Limb (tissue), 2 donors: Measurements from ENCODE around the gene ARL8A.

Source experiments
- DNase-seq, 2 donors: peaks; one replicate each; pipeline ENCODE4 v3.0.0-alpha.2; 2016; ENCODE audit errors: extremely low spot score in 2 of 2

ARL8A gene

GRCh38 chr1:202135221-202135721, 9.3 kb downstream of the ARL8A start:
- peak; percentile 53 to 67 for DNase-seq

DNA sequence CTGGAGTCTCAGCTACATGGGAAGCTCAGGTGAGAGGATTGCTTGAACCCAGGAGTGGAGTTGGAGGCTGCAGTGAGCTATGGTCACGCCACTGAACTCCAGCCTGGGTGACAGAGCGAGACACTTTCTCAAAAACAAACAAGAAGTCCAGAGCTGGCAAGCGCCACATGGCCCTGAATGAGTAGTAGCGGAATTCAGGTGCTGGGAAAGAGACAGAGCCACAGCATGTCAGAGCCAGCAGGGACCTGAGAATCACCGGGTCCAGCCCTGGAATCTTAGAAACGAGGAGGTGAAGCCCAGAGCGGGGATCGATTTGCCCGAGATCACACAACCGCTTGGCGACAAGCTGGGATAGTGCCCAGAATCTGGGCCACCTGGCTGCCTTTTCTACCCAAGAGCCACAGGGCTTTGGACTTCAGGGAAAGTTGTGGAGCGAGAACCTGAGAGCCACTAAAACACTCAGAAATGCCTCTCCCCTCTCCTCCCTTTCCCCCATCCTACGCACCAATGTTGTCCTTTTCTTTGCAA, 9.8 kb downstream of the ARL8A start:
- DNase-seq, result no peak

- DNase-seq, result no peak
Measured at GRCh38 chr1:202133989-202134388, 10.5 kb downstream of the ARL8A start.

DNA sequence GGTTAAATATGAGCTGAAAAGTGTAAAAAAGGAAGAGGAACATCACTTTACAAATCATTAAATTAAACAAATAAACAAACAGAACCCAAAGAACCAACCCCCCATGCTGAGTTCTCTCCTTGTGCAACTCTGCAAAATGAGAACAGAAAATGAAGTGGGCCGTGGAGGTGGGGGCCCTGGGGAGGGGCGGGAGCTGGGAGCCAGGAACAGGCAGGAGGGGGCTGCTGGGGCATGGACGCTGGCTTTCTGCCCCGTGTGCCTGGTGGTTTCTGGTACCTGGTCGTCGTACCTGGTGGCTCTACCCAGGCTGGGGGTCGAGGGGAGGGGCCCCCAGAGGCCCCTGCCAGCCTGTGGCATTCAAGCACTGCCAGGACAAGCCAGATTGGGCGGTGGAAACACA, 11.0 kb downstream of the ARL8A start:
- DNase-seq, result no peak

DNA sequence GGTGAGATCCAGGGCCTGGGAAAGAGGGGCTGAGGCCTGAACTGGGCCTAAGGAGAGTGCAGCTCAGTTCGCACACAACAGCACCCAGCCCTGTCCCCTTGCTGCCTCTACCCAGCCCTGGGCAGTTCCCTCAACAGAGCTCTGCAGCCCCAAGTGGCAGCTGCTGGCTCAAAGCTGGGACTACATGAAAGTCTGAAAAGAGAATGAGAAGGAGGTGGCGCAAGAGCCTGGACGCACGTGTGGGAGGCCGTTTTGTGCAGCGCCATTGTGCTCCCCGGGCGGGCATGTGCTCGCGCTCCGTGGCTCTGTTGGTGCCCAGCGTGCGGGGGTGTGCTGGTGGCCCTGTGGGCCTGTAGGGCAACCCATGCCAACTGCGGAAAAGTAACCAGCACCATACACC, 11.5 kb downstream of the ARL8A start:
- DNase-seq, result no peak

DNA sequence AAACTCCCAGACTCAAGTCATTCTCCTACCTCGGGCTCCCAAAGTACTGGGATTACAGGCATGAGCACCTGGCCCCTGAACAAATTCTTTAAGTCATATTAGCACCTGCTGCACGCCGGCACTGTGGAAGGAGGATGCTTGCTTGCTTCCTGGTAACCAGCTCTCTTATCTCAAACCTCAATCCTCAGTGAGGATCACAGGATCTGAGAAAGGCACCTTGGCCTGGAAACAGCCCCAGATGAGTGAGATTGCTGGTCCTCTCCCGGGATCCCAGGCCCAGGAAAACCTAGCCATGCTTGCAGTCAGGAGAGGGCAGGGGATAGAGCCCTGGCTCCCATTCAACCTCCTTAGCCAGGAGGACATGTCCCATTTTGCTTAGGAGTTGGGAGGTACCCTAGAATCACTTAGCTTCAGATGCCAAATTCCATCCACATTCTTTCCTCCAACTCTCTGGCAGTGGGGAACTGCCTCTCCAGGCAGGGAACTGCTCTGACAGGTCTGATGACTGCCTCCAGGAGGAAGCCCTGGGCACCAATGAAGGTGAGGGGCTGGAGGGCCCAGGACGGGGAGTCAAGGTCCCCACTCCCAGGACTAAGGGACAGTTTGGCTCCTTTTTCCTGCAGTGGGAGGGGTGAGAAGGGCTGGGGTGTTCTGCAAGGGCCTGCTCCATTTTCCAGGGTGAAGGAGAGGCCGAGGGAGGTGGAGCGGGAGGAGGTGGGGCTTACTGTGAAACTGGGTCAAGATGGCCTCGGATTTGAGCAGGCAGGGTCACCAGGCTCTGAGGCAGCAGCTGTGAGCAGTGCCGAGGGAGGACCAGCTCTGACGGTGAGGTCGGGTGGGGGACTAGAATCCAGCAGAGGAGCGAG, 12.3 kb downstream of the ARL8A start:
- DNase-seq, result no peak

DNA sequence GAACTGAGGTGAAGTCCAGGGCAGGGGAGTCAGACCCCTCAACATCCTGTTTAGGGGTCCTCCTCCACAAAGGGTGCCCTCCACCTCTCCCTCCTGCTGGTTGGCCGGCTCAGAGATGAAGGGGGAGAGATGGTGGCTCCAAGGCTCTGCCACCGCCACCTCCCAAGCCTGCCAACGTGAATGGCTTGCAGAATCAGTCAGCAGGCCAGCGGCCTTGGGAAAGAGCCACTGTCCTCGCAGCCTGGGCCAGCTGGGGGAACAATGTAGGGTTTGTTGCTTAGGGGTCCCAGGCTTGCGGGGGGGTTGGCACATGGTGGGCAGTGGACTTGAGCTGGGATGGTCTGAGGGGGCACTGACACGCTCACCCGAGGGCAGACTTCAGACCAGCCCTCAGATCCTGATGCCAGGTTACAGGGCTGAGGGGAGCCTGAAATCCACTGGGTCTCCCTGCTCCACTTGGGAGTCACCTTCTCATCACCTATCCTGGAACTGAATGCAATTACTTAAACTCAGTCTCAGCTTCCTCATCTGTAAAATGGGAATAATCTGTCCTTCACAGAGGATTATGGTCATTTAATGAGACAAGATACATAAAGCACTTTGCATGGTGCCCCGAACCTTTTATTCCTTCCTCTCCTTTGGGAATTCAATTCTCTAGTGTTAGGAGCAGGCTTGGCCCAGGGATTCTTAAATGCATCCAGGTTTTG, 13.6 kb downstream of the ARL8A start:
- no peak for DNase-seq

DNA sequence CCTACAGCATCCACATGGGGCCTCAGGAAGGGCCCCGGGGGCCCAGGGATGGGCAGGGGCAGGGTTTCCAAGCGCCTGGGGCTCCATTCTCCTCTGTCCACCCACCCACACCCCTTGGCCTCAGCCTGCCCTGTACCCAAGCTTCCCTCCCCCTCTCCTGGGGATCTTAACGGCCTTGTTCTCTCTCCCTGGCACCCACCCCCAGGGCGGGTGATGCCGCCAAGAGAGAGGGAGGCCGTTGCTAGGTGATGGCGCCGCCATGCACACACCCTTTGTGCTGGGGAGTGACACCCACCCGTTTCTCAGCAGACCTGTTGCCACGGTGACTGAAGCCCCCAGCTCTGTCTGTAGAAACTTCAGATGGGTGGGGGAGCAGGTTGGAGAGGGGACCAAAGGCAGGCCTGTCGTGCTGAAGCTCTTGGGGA, 14.2 kb downstream of the ARL8A start:
- DNase-seq, result peak in 1 of 2 donors; percentile 63

DNA sequence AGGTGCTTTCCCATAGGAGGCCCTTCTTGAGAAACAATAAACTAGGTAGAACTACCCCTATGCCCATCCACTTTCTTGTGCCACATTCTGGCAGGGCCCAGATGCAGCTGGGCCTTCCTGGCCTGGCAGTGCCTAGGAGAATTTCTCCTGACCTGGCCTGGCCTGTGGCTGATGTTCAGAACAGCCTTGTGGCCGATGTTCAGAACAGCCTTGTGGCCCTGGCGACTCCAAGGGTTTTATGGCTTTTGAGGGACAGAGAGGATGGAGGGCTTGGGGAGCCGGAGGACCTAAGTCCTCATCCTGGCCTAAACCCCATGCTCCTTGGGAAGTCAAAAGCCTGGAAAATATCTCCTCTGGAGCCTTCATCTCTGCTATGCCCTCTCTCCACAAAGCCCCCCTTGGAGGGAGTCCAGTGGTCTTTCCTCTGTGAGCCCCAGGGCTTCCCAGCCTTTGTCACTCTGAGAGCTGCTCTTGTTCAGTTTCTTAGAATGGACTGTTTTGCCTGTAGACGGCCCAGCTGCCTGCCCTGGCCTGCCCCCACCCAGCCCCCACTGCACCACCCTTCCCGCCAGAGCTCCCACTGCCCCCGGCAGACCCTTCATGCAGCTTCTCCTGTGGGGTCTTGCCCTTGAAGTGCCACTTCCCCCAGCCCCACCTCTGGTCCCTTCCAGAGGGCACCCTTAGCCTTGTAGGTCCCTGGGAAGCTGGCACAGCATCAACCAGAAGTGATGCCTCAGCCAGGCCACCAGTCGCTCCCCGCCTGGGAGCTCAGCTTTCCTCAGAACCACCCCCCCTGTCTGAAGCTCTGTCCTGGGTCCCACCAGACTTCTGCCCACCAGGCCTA, 14.9 kb downstream of the ARL8A start:
- no peak for DNase-seq

- DNase-seq, result no peak
Measured at GRCh38 chr1:202127836-202128622, 16.5 kb downstream of the ARL8A start.

DNA sequence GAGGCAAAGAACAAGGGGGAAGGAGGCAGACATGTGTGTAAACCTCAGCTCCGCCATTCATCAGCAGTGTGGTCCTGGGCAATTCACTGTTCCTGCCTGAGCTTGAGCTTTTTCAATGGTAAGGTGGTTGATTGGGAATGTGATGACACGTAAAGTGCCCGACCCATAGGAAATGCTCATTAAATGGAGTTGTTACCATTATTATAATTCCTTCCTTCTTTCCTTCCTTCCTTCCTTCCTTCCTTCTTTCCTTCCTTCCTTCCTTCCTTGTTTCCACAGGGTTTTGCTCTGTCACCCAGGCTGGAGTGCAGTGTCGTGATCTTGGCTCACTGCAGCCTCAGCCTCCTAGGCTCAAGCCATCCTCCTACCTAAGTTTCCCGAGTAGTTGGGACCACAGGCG, 17.5 kb downstream of the ARL8A start:
- no peak for DNase-seq

- no peak for DNase-seq
Measured at GRCh38 chr1:202126426-202126825, 18.1 kb downstream of the ARL8A start.

GRCh38 chr1:202125611-202126010, 18.9 kb downstream of the ARL8A start:
- DNase-seq, result no peak

GRCh38 chr1:202124142-202124541, 20.4 kb downstream of the ARL8A start:
- DNase-seq, result no peak

GRCh38 chr1:202123336-202123813, 21.2 kb downstream of the ARL8A start:
- no peak for DNase-seq

DNA sequence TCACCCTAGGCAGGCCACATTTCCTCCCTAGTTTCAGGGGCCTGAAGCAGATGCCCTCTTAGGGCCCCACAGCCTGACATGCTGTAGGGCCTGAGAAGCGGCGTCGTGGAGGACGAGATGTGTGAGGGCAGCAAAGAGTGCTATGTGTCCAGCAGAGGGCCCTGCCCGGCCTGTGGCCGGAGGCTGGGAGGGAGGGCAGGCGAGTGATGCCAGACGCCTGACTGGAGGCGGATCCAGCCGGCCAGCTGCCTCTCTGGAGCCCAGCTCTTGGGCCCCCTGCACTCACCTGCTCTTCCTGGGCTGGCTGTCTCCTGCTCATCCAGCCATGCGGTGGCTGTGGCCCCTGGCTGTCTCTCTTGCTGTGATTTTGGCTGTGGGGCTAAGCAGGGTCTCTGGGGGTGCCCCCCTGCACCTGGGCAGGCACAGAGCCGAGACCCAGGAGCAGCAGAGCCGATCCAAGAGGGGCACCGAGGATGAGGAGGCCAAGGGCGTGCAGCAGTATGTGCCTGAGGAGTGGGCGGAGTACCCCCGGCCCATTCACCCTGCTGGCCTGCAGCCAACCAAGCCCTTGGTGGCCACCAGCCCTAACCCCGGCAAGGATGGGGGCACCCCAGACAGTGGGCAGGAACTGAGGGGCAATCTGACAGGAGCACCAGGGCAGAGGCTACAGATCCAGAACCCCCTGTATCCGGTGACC, 21.8 kb downstream of the ARL8A start, which contains the start of gene GPR37L1:
GPR37L1 (plus strand) TSS at position 279 of the 697 bp plus-strand sequence; CDS start at position 326, 47 bp downstream.
- no peak for DNase-seq

GRCh38 chr1:202121006-202121405, 23.5 kb downstream of the ARL8A start:
- no peak for DNase-seq

- DNase-seq, result no peak
Measured at GRCh38 chr1:202117898-202118371, 26.6 kb downstream of the ARL8A start.

DNA sequence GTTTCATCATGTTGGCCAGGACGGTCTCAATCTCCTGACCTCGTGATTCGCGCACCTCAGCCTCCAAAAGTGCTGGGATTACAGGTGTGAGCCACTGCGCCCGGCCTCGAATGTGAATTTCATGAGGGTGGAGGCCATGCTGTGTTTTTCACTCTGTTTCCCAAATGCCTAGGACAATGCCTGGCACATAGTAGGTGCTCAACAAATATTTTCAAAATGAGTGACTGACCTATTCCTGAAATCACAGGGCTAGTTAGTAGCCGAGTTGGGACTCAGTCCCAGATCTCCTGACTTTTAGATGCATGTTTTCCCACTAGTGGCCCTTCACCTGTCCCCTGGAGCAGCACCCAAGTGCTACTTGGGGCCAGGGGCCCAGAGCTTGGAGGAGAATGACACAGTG, 28.2 kb downstream of the ARL8A start:
- no peak for DNase-seq
